HG03135 (cell line): ENCODE measurements around the gene MYOCOS.
"Not testable (repeated sequence)": the region's sequence is repeated elsewhere in the genome, so short reads cannot be mapped to it uniquely, and the experiment has no call there.

ENCODE experiments used
- ATAC-seq: cut with Tn5 transposase; IDR thresholded peaks from one replicate; pipeline ENCODE4 v1.9.1; 2021; ENCODE audit warnings: mild to moderate bottlenecking, moderate library complexity; ENCODE audit not compliant: unreplicated experiment

Gene MYOCOS, protein sequence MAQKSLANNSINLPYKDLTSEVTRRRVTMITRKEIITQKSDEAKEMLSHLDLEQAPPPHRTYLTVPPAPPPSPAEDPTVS

DNA sequence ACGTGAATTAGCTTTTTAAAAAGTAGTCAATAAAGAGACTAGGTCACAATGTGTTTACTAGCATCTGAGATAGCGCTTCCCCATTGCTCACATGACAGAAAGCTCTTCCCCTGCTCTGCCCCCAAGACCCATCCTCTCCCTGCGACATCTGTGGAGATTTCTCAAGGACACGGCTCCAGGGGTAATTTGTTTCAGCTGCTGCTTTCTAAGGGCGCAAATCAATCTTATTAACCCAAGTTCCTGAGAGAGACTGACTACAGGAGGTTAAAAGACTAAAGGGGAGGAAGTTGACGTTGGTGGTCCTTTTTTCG lies at the start of gene MYOCOS:
Gene MYOCOS, plus strand, starts transcription at position 92 of the 311 bp plus-strand sequence. CDS start 1,641 bp downstream, outside the sequence.
- ATAC-seq: no peak

DNA sequence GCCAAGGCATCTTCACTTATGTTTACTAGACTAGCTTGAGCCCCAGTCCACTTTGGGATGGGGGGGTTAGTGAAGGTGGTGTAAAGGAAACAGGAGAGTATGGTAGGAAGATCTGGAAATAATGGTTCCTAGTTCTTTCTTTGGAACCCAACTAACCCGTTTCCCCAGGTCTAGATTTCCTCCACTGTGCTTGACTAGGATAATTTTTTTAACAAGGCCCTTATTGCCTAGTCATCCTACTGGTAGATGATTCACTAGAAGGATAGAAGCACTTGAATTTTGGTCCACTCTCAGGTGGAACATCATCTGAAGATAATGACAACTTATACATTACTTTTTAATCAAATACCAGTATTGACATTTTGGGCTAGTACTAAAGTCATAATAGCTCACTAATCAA lies 45.9 kb upstream of the MYOCOS start:
- no peak for ATAC-seq

DNA sequence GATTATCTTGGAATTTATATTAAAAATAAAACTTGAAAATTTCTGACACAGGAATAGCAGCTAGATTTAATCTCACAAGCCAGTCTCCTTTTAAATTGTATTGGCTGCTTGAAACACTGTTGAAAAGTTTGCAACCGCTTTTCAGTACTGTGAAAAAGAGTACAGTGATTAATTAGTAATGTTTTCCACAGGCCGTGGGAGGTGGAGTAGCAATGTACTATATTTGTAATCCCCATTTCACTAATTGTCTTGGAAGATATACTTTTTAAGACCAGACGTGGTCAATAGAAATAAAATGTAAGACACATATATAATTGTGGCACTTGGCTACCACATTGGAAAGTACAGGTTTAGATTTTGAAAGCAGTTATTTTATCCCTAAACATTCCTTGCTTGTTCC lies 40.8 kb upstream of the MYOCOS start:
- ATAC-seq: no peak

DNA sequence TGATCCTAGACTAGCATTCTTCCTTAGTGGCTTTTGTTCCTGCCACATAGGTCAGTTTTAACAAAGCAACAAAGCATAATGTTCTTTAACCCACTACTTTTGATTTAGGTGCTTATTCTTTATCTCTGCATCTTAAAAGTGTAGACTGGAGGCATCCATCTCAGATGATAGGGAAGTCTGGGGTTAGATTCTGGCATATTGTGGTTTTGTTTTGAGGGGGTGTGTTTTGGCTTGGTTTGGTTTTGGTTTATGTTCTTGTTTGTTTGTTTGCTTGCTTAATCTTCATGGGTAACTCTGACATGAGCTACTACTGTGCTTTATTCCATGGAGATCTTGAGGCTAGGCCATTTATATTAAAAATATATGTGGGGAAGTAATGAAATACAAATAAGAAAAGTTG lies 40.3 kb upstream of the MYOCOS start:
- no peak for ATAC-seq

DNA sequence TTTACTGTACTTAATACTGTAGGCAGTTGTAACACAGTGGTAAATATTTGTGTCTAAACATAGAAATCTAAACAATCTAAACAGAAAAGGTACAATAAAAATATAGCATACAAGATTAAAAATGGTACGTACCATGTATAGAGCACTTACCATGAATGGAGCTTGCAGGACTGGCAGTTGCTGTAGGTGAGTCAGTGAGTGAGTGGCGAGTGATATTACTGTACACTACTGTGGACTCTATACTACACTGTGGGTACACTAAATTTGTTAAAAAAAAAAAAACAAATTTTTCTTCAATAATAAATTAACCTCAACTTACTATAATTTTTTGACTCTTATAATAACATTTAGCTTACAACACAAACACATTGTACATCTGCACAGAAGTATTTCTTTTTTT lies 39.5 kb upstream of the MYOCOS start:
- ATAC-seq: no peak

DNA sequence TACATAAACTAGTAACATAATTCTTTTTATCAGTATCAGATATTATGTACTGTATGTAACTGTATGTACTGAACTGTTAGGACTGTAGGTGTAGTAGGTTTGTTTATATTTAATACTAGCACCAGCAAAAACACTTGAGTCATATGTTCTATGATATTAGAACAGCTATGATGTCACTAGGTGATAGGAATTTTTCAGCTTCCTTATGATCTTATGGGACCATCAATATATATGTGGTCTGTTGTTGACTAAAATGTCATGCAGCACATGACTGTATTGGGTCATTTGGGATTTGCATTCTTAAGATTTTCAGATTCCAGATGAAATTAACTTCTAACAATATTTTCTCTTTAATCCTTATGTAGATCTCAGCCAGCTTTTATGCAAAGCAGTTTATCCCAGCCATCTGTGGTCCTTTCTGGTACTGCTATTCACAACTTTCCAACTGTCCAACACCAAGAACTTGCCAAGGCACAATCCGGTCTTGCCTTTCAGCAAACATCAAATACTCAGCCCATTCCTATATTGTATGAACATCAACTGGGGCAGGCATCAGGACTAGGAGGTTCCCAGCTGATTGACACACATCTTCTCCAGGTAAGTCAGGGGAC lies 38.3 kb upstream of the MYOCOS start:
- ATAC-seq: no peak

DNA sequence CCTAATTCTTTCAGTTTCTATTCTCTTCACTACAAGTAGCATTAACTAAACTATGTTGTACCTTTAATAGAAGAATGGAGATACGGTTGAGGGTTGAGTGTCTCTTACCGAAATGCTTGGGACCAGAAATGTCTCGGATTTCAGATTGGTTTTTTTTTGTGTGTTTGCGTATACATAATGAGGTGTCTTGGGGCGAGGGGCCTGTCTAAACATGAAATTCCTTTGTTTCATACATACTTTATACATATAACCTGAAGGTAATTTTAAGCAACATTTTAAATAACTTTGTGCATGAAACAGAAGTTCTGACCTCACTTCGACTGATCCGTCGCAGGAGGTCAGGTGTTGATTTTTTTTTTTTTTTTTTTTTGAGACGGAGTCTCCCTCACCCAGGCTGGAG lies 36.3 kb upstream of the MYOCOS start:
- ATAC-seq: no peak

DNA sequence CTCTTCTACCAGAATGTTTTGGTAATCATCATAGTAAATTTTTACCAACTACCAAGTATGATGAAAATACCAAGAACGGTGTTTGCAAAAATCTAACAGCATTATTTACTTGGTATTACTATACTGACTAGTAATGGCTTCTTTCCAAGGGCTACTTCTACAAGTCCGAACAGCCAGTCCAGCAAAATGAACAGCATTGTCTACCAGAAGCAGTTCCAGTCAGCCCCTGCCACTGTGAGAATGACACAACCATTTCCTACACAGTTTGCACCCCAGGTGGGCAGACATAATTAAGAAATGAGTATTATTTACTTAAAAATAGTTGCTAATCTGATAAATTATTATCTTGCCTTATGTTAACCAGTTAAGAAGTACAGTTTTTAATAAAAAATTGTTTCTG lies 33.8 kb upstream of the MYOCOS start:
- no peak for ATAC-seq

DNA sequence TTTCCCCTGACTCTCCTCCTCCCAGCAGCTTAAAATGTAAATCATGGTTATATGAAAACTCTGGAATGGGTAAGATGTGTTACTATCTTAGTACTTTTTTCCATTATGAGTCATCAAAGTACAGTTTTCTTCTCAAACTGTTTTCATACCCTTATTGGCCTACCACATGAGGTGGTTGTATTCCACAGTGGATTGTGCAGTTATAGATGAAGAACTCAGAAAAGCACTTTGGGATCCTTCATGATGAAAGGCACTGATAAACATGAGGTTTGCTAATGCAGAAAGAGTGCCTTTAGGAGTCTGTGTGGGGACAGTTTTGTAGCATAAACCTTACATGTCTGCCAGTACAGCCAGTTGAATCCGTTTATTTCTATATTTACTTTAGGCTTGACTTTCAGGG lies 32.0 kb upstream of the MYOCOS start:
- no peak for ATAC-seq

DNA sequence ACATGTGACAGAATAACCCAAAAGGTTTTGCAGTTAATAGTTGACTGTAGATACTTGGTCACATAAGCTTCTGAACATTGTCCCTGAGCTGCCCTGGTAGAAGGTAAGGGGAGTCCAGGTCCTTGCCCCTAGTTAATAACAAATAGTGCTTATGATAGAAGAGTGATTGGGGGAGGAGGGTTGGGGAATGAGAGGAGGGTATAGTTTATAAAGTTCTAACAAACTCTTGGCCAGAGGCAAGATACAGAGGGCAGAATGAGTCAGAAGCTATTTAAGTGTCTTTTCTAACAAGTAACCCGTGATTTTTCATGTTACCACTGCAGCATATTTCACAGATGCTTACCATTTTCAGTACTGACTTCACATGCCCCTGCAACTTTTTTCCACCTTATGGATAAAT lies 26.7 kb upstream of the MYOCOS start:
- no peak for ATAC-seq

DNA sequence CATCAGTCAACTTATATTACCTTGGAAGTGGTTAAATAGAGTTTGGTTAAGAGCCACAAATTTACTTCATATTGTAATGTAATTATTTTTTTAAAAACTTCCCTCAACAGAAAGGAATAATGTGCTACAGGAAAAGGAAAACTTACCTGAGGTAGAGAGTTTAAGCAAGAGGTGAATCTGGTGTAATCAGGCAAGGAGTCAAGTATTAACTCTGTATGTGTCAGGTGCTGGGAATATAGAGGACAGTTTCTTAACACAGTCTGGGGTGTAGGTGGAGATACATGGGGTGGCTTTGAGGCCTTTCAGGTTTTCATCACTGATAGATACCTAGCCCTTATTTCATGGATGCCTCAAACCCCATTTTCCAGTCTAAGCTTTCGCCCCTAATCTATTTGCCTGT lies 25.9 kb upstream of the MYOCOS start:
- ATAC-seq: no peak

DNA sequence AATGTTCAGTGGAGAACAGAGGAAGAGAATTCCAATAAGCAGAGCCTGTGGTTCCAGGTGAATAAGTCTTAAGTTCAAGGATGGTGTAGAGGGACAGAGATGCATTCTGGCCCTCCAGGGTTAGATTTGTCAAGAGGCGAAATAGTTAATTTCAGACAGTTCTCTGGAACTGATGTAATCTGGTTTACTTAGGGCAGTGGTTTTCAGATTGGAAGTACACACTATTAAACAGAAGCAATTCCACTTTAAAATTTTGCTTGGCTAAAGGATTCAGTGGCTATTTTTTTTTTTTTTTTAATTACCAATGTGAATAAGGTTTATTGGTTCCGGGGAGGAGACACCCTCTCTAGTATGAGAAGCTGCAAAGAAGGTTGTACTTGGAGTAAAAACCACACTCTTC lies 25.3 kb upstream of the MYOCOS start:
- ATAC-seq: no peak

DNA sequence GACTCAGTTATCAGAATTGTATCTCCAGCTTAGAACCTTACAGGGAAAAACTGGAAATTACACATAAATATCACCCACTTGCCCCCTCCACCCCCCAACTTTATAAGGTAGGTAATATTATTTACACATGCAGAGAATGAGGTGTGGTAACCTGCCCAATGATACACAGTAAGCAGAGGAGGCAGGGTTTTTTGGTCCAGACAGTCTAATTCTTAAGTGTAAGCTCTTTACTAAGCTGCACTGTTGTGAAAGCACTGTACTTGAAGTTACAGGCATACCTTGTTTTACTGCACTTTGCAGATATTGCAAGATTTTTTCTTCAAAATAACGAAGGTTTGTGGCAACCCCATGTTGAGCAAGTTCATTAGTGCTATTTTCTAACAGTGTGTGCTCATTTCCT lies 24.8 kb upstream of the MYOCOS start:
- ATAC-seq: no peak

DNA sequence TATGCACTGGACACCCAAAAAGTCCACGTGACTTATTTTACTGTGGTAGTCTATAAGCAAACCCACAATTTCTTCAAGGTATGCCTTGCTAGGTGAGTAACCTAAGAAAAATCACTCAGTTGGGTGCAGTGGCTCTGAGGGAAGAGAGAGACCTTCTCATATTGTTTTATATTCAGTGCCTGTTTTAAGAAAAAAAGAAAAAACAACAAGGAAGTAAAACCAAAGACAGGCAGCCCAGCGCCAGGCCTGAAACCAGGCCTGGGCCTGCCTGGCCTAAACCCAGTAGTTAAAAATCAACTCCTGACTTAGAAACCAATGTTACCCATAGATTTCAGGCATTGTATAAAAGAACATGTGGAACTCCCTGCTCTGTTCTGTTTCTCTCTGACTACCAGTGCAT lies 21.7 kb upstream of the MYOCOS start:
- not testable (repeated sequence) for ATAC-seq

DNA sequence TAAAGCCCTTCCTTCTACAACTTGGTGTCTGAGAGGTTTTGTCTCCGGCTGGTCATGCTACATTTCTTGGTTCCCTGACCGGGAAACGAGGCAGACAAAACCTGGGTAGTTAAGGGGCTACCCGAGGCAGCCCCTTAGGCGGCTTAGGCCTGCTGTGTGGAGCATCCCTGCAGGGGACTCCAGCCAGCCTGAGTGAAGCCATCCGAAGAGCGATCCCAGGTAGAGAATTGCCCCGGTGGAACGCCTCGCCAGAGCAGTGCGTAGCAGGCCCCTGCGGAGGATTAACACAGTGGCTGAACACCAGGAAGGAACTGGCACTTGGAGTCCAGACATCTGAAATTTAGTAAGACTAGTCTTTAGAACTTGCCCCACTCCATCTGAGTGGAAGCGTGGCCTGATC lies 21.2 kb upstream of the MYOCOS start:
- ATAC-seq: no peak

DNA sequence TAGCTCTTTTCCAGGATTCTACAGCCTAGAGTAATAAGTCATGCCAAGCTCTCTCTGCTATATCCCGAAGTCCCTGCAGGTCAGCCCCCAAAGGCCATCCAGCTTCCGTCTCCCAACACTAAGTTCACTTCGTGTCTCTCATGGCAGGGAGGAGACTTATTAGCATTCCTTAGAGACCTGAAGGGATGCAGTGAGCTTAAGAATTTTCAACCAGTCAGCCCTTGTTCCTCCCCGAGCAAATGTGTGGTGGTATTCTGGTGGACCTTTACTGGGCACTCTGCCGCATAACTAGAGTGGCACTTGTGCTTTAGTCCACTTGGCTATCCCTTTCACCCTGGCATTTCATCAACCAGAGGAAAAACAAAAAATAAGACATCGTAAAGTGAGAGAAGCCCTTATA lies 19.0 kb upstream of the MYOCOS start:
- not testable (repeated sequence) for ATAC-seq

DNA sequence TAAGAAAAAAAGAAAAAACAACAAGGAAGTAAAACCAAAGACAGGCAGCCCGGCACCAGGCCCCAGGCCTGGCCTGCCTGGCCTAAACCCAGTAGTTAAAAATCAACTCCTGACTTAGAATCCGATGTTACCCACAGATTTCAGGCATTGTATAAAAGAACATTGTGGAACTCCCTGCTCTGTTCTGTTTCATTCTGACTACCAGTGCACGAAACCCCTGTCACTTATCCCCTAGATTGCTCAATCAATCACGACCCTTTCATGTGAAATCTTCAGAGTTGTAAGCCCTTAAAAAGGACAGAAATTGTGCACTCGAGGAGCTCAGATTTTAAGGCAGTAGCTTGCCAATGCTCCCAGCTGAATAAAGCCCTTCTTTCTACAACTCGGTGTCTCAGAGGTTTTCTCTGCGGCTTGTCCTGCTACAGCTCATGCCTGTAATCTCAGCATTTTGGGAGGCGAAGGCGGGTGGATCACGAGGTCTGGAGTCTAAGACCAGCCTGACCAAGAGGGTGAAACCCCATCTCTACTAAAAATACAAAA lies 15.6 kb upstream of the MYOCOS start:
- ATAC-seq: no peak

DNA sequence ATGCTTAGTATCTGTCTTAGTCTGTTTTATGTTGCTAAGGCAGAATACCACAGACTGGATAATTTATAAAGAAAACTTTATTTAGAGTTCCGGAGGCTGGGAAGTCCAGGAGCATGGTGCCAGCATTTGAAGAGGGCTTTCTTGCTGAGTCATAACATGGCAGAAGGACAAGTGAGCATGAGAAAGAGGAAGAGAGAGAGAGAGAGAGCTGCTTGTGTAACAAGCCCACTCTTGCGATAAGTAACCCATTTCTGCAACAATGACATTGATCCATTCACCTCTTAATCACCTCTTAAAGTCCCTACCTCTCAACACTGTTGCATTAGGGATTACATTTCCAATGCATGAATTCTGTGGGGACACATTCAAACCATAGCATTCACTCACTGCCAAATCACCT lies 11.7 kb upstream of the MYOCOS start:
- peak; percentile 57 for ATAC-seq

DNA sequence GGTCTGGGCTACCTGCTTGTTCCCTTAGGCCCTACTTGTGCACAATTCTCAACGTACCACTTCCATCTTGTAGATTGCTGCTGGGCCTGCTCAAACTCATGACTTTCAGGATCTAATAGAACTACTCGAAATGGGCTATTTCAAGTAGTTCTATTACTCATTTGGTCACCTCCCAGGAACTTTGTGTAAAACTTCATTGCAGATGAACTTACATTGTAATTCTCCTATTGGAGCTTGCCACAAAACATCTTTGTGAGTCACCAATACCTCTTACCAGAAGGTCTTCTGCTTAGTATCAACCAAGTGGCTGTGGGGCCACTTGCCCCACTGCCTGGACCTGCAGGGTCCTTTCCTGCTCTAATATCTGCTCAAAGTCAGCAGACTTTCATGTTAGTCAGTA lies 10.7 kb upstream of the MYOCOS start:
- no peak for ATAC-seq

DNA sequence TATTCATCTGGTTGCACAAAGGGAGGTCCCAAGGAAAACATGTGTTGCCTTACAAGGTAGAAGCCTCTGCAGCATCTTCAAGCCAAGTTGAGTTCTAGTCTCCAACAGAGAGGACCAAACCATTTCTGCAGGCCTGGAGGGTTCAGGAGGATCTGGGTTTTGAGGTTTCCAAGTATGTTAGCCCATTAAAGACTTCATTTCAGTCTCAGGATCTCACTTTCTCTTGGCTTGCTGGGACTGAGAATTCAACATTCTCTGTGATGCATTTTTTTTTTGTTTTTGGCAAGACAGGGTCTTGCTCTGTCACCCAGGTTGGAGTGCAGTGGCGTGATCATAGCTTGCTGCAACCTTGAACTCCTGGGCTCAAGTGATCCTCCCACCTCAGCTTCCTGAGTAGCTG lies 8.8 kb upstream of the MYOCOS start:
- ATAC-seq: no peak

DNA sequence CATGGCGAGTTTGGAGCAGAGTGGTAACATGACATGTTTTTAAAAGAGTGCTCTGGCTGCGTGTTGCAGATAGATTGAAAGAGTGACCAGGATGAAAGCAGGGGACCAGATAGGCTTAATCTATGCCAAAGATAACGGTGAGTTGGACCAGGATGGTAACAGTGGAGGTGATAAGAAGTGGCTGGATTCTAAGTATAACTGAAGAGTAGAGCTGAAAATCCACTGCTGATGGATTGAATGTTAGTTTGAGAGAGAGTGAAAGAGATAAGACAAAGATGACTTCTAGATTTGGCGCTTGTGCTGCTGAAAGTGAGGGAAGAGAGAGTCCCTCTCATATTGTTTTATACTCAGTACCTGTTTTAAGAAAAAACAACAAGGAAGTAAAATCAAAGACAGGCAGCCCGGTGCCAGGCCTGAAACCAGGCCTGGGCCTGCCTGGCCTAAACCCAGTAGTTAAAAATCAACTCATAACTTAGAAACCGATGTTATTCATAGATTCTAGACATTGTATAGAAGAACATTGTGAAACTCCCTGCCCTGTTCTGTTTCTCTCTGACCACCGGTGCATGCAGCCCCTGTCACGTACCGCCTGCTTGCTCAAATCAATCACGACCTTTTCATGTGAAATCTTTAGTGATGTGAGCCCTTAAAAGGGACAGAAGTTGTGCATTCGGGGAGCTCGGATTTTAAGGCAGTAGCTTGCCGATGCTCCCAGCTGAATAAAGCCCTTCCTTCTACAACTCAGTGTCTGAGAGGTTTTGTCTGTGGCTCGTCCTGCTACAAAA lies 6.7 kb upstream of the MYOCOS start:
- not testable (repeated sequence) for ATAC-seq

DNA sequence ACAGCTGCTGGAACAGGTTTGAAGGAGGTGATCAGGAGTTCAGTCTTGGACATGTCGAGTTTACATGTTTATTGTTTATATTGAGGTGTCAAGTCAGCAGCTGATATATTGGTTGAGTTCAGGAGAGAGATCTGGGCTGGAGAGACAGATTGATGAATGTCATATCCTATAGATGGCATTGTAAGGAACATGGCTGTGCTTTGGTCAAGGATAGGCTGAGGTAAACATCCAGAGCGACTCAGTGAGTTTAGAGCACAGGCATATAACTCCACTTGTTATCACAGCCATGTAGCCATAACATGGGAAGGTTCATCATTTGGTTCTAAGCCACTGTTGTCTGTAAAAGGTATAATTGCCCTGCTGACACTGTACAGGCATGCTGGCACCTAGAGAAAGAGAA lies 5.5 kb upstream of the MYOCOS start:
- ATAC-seq: no peak
